Activated T-helper 2 cell treated with anti-CD3 and anti-CD28 coated beads, Interferon-gamma antibody, Interleukin-2, Interleukin-4, amounts not matched to agents 10 μg/mL and 5 μg/mL and 100 μg/mL, durations not matched to agents 14 hours and 24 hours and 36 hours (primary cell): ENCODE measurements around the gene SCT. TPM values are rescaled to one million over a fixed set of nuclear protein-coding genes. Genes with fewer than 3 reads are reported as not detected.

Source experiments
- DNase-seq: peaks from one replicate; pipeline ENCODE4 v3.0.0; 2021; ENCODE audit warnings: low spot score
- H3K27ac Mint-ChIP-seq: one replicate; pipeline ENCODE4 v1.8.0; 2021; ENCODE audit warnings: mixed read lengths
- H3K27me3 Mint-ChIP-seq: one replicate; pipeline ENCODE4 v1.8.0; 2021; ENCODE audit warnings: low read depth, mixed read lengths
- H3K36me3 Mint-ChIP-seq: one replicate; pipeline ENCODE4 v1.8.0; 2021; ENCODE audit warnings: low read depth, mixed read lengths
- H3K4me1 Mint-ChIP-seq: one replicate; pipeline ENCODE4 v1.8.0; 2021; ENCODE audit warnings: low read depth, mixed read lengths
- H3K4me3 Mint-ChIP-seq: one replicate; pipeline ENCODE4 v1.8.0; 2021; ENCODE audit warnings: low read depth, mild to moderate bottlenecking, moderate library complexity, mixed read lengths
- H3K9me3 Mint-ChIP-seq: one replicate; pipeline ENCODE4 v1.8.0; 2021; ENCODE audit warnings: mixed read lengths
- intact Hi-C: fragments of 100-400 bp; cut with micrococcal nuclease; formaldehyde crosslinking; loops from one replicate; pipeline ENCODE4 v1.15.1; 2023
- total RNA-seq: library from RNA; stranded (reverse); gene quantifications from 2 replicates; pipeline ENCODE4 v1.2.3, GENCODE V29; 2022

Gene SCT
- total RNA-seq, 1 donor from 2014 or later: not detected

DNA sequence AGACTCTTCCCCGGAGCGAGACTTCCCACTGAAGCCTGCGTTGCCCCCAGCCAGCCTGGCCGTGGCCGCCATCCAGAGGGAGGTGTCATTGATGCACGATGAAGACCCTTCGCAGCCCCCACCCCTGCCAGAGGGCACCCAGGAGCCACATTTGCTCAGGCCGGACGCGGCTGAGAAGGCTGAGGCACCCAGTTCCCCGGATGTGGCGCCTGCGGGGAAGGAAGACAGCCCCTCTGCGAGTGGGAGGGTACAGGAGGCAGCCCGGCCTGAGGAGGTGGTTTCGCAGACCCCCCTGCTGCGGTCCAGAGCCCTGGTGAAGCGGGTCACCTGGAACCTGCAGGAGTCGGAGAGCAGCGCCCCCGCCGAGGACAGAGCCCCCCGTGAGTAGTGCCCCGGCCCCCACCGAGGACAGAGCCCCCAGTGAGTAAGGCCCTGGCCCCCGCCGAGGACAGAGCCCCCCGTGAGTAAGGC lies 17.6 kb downstream of the SCT start:
- no peak for DNase-seq
- no peak overlapping the region for H3K27ac Mint-ChIP-seq
- intact Hi-C loops: no loop called here
- peaks cover 58% of the 10 kb centered on the region for H3K36me3 Mint-ChIP-seq
- no peaks in the 10 kb centered on the region for H3K27me3 Mint-ChIP-seq
- H3K9me3 Mint-ChIP-seq: no peaks in the 10 kb centered on the region
- H3K4me3 Mint-ChIP-seq: no peak overlapping the region
- H3K4me1 Mint-ChIP-seq: peaks cover 4% of the 10 kb centered on the region

DNA sequence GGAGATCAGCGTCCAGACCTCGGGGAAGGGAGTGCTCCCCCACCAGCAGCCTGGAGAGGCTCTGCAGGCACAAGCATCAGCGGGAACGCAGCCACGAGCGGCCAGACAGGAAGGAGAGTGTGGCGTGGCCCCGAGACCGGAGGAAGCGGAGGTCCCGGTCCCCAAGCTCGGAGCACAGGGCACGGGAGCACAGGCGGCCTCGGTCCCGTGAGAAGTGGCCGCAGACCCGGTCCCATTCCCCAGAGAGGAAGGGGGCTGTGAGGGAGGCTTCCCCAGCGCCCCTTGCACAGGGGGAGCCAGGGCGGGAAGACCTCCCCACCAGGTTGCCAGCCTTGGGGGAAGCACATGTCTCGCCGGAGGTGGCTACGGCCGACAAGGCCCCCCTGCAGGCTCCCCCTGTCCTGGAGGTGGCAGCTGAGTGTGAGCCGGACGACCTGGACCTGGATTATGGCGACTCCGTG lies 18.2 kb downstream of the SCT start:
- H3K9me3 Mint-ChIP-seq: no peaks in the 10 kb centered on the region
- intact Hi-C loops: no loop called here
- no peaks in the 10 kb centered on the region for H3K4me1 Mint-ChIP-seq
- H3K27ac Mint-ChIP-seq: no peak overlapping the region
- H3K4me3 Mint-ChIP-seq: no peak overlapping the region
- peaks cover 60% of the 10 kb centered on the region for H3K36me3 Mint-ChIP-seq
- no peaks in the 10 kb centered on the region for H3K27me3 Mint-ChIP-seq
- DNase-seq: no peak

DNA sequence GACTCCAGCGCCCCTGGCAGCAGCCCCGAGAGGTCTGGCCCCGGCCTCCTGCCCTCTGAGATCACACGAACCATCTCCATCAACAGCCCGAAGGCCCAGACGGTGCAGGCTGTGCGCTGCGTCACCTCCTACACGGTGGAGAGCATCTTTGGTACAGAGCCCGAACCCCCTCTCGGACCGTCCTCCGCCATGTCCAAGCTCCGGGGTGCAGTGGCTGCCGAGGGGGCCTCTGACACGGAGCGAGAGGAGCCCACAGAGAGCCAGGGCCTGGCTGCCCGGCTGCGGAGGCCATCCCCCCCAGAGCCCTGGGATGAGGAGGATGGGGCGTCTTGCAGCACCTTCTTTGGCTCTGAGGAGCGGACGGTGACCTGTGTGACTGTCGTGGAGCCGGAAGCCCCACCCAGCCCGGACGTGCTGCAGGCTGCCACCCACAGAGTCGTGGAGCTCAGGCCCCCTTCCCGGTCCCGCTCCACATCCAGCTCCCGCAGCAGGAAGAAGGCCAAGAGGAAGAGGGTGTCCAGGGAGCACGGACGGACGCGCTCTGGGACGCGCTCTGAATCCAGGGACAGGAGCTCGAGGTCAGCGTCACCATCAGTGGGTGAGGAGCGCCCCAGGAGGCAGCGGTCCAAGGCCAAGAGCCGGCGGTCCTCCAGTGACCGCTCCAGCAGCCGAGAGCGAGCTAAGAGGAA lies 18.9 kb downstream of the SCT start:
- Mint-ChIP-seq H3K4me1 (no peaks in the 10 kb centered on the region), H3K4me3 (no peak overlapping the region), H3K27ac (no peak overlapping the region), H3K27me3 (no peaks in the 10 kb centered on the region), H3K9me3 (no peaks in the 10 kb centered on the region), H3K36me3 (peaks cover 61% of the 10 kb centered on the region)
- no peak for DNase-seq
- intact Hi-C loops: no loop called here

DNA sequence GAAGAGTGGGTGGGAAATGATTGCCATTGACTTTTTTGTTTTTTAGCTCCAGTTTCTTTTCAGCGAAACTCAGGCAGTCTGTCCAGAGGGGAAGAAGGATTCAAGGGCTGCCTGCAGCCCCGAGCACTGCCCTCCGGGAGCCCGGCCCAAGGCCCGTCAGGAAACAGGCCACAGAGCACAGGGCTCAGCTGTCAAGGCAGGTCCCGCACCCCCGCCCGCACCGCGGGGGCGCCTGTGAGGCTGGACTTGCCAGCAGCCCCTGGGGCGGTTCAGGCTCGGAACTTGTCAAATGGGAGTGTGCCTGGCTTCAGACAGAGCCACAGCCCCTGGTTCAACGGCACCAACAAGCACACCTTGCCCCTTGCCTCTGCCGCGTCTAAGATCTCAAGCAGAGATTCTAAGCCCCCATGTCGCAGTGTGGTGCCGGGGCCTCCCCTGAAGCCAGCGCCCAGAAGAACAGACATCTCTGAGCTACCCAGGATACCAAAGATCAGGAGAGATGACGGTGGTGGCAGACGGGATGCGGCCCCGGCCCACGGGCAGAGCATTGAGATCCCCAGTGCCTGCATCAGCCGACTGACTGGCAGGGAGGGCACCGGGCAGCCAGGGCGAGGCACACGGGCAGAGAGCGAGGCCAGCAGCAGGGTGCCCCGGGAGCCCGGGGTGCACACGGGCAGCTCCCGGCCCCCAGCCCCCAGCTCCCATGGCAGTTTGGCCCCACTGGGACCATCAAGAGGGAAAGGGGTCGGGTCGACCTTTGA lies 19.8 kb downstream of the SCT start:
- no peak overlapping the region for H3K27ac Mint-ChIP-seq
- DNase-seq: no peak
- no peak overlapping the region for H3K4me3 Mint-ChIP-seq
- no peaks in the 10 kb centered on the region for H3K9me3 Mint-ChIP-seq
- H3K27me3 Mint-ChIP-seq: no peaks in the 10 kb centered on the region
- intact Hi-C loops: no loop called here
- no peaks in the 10 kb centered on the region for H3K4me1 Mint-ChIP-seq
- H3K36me3 Mint-ChIP-seq: peaks cover 60% of the 10 kb centered on the region

DNA sequence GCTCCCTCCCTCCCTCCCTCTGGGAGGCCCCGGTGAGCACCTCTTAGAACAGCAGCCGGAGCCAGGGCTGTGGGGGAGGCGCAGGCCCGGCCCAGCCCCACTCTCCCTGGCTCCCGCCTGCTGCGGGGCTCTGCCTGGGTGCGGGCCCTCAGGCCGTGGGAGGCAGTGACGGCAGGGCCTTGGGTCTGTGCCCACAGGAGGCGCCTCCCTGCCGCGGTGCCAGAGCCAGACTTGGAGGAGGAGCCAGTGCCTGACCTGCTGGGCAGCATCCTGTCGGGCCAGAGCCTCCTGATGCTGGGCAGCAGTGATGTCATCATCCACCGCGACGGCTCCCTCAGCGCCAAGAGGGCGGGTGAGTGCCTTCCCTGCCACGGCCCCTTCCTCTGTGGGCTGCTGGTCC lies 20.7 kb downstream of the SCT start:
- Mint-ChIP-seq H3K4me3 (no peak overlapping the region), H3K9me3 (no peaks in the 10 kb centered on the region), H3K27me3 (no peaks in the 10 kb centered on the region), H3K27ac (no peak overlapping the region), H3K4me1 (no peaks in the 10 kb centered on the region), H3K36me3 (peaks cover 60% of the 10 kb centered on the region)
- intact Hi-C loops: no loop called here
- no peak for DNase-seq

DNA sequence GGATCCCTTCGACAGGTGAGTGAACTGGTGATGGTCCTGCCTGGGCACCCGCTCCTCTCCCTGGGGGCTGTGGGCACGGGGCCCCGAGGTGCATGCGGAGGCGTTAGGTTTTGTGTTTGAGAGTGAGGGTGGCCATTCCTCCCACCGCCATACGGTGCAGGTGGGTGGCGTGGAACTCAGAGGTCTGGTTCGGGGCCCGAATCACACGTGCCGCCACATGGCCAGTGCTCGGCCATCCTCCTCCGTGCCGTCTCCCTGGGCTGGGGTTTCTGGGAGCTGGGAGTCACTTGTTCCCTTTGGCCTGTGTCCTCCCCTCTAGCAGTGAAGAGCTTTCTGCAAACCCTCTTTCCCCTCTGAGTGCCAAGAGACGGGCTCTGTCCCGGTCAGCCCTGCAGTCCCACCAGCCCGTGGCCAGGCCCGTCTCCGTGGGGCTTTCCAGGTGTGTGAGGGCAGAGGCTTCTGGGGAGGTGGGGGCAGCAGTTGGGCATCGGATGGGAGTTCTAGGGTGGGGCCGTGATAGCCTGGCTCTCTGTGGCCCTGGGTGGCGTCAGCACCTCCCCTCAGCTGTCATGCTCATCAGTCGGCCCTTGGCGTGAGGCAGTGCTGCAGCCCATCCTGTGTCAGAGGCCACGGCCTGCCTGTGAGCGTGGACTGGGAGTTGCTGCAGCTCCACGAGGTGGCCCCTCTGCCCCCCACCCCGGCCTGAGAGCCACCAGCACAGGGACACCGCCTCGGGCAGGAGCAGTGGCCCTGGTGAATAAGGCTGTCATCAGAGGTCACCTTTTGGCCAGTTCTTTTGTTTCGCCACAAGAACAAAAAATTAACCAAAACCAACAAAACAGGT lies 21.5 kb downstream of the SCT start:
- H3K27ac Mint-ChIP-seq: no peak overlapping the region
- H3K9me3 Mint-ChIP-seq: no peaks in the 10 kb centered on the region
- intact Hi-C loops: no loop called here
- H3K4me3 Mint-ChIP-seq: no peak overlapping the region
- DNase-seq: no peak
- H3K4me1 Mint-ChIP-seq: no peaks in the 10 kb centered on the region
- peaks cover 55% of the 10 kb centered on the region for H3K36me3 Mint-ChIP-seq
- H3K27me3 Mint-ChIP-seq: no peaks in the 10 kb centered on the region

DNA sequence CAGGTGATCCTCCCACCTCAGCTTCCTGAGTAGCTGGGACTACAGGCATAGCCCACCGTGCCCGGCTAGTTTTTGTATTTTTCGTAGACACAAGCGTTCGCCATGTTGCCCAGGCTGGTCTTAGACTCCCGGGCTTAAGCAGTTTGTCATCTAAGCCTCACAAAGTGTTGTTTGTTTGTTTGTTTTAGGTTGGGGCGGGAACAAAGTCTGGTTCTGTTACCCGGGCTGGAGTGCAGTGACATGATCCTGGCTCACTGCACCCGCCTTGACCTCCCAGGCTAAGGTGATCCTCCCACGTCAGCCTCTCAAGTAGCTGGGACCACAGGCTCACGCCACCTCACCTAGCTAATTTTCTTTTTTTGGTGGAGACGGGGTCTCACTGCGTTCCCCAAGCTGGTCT lies 23.8 kb downstream of the SCT start:
- intact Hi-C loops: no loop called here
- H3K36me3 Mint-ChIP-seq: peaks cover 64% of the 10 kb centered on the region
- no peak overlapping the region for H3K27ac Mint-ChIP-seq
- H3K27me3 Mint-ChIP-seq: no peaks in the 10 kb centered on the region
- no peaks in the 10 kb centered on the region for H3K9me3 Mint-ChIP-seq
- H3K4me1 Mint-ChIP-seq: no peaks in the 10 kb centered on the region
- no peak for DNase-seq
- H3K4me3 Mint-ChIP-seq: no peak overlapping the region

DNA sequence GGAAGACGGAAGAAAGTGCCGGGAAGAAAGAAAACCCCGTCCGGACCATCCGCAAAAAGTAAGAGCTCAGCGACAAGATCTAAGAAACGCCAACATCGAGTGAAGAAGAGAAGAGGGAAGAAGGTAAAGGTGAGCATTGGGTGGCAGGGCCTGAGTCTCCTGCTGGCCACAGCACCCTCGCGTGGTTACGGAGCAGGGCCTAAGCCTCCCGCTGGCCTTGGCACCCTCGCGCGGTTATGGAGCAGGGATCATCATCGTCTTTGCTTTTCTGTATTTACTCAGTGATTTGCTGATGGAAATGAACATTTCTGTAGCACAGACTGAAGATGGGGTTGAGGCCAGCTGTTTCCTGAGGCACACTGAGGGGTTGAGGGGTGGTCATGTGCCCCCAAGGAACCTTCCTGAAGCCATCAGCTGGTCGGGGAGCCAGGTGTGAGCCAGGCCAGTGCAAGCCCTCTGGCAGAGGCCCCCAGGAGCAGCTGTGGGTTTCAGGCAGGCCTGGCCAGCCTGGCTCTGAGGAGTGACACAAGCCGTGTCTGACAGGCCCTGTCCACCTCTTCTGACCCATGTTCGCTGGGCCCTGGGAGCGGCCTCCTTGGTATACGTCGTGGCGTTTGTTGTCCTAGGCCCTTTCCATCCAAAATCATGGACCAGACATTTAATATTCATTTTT lies 25.3 kb downstream of the SCT start:
- H3K27ac Mint-ChIP-seq: no peak overlapping the region
- DNase-seq: no peak
- H3K4me1 Mint-ChIP-seq: no peaks in the 10 kb centered on the region
- no peak overlapping the region for H3K4me3 Mint-ChIP-seq
- peaks cover 59% of the 10 kb centered on the region for H3K36me3 Mint-ChIP-seq
- intact Hi-C loops: no loop called here
- H3K9me3 Mint-ChIP-seq: no peaks in the 10 kb centered on the region
- no peaks in the 10 kb centered on the region for H3K27me3 Mint-ChIP-seq

DNA sequence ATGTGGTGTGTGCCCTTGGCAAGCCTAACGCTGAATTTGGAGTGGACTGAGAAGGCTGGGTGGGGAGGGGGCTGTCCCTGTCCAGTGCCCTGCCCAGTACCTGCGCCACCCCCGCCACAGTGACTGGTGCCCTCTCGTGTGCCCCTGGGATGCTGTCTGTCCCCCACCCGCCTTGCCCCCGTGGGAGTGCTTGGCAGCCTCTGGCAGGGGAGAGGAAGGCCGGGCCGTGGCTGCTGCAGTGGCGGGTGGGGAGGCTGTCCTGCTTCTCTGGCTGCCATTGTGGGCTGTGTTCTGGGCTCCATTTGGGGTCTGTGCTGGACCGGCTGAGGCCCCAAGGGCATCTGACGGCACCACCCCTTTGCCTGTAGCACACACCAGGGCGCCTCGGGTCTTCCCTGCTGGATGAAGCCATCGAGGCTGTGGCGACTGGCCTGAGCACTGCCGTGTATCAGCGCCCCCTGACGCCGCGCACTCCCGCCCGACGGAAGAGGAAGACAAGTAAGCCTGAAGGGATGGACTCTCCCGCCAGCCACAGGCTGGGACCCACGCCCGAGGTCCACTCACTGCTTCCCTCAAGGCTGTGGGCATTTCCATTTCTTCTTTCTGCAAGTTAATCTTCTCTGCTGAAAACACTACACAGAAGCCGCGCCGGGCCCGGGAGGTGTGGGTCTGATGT lies 28.8 kb downstream of the SCT start:
- Mint-ChIP-seq H3K36me3 (peaks cover 69% of the 10 kb centered on the region), H3K4me3 (no peak overlapping the region), H3K27me3 (no peaks in the 10 kb centered on the region), H3K9me3 (no peaks in the 10 kb centered on the region), H3K4me1 (no peaks in the 10 kb centered on the region), H3K27ac (no peak overlapping the region)
- intact Hi-C loops: no loop called here
- DNase-seq: no peak

DNA sequence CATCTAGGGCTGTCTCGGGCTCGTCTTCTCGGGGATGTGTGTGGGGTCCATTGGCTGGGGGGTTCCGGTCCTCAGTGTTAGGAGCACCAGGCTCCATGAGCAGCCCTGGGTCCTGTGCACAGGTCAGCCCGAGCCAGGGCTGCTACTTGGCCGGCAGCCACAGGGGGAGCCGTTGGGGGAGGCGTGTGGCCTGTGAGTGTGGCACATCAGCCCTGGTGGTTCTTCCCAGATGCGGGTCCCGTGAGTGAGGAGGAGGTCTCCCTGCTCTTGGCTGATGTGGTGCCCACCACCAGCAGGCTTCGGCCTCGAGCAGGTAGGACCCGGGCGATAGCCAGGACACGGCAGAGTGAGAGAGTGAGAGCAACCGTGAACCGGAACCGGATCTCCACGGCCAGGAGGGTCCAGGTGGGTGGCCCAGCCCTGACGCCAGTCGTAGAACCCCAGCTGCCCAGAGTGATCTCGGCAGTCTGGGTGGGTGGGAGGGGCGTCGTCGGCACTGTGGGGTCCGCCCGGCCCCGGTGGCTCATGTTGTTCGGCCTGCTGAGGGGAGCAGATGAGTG lies 29.7 kb downstream of the SCT start:
- no peaks in the 10 kb centered on the region for H3K27me3 Mint-ChIP-seq
- no peaks in the 10 kb centered on the region for H3K9me3 Mint-ChIP-seq
- no peak overlapping the region for H3K27ac Mint-ChIP-seq
- intact Hi-C loops: no loop called here
- H3K4me1 Mint-ChIP-seq: no peaks in the 10 kb centered on the region
- H3K4me3 Mint-ChIP-seq: no peak overlapping the region
- DNase-seq: no peak
- peaks cover 76% of the 10 kb centered on the region for H3K36me3 Mint-ChIP-seq

DNA sequence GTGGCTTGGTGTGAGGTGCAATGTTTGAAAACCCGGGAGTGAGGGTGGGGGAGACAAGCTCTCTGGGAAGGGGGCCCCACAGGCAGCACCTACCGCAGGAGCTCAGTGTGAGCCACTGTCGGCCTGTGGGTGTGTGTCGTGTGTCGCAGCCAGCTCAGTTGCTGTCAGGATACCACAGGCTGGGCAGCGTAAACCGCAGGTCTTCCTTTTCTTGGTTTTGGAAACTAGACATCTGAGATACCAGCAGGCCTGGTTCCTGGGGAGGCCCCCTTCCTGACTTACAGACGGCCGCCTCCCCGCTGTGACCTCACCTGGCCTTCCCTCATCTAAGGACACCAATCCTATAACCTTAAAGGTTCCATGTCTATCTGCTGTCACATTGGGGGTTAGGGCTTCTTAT lies 30.6 kb downstream of the SCT start:
- Mint-ChIP-seq H3K36me3 (peaks cover 69% of the 10 kb centered on the region), H3K4me3 (no peak overlapping the region), H3K27ac (no peak overlapping the region), H3K27me3 (no peaks in the 10 kb centered on the region), H3K4me1 (no peaks in the 10 kb centered on the region), H3K9me3 (no peaks in the 10 kb centered on the region)
- intact Hi-C loops: no loop called here
- no peak for DNase-seq

DNA sequence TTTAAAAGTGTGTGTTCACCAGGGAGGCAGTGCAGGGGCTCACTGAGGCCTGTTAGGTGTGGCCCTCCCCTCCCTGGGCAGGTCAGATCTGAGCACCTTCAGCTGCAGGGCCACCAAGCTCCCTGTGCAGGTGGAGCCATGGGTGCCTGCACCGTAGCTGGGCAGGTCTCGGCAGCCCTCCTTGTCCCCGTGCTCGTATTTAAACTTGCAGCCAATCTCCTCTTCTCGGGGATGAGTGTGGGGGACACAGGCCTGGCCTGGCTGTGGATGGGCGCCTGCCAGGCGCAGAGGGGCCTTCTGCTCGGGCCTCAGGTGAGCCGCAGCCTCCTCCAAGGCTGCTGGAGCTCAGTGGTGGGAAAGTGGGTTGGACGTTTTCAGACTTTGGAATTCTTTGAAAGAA lies 31.6 kb downstream of the SCT start:
- Mint-ChIP-seq H3K9me3 (no peaks in the 10 kb centered on the region), H3K27ac (no peak overlapping the region), H3K27me3 (no peaks in the 10 kb centered on the region), H3K4me3 (no peak overlapping the region), H3K4me1 (no peaks in the 10 kb centered on the region), H3K36me3 (peaks cover 73% of the 10 kb centered on the region)
- intact Hi-C loops: no loop called here
- no peak for DNase-seq
